IMR-90 (cell line): ENCODE data around the gene ATG2A. TPM values are rescaled to one million over a fixed set of nuclear protein-coding genes. Genes with fewer than 3 reads are reported as not detected.

Experiments
- ATAC-seq: fragments of 200-7000 bp; cut with Tn5 transposase; 2 replicates; pipeline ENCODE4 v1.9.1; 2020; ENCODE audit warnings: low read depth, mild to moderate bottlenecking, moderate library complexity
- BruUV-seq: library from RNA; stranded (reverse); fragments of 400-500 nt; replicated peaks from 2 replicates; lab custom pipeline; 2021; lab: Mats Ljungman, UMichigan
- CTCF ChIA-PET: fragments of 300-600 bp; formaldehyde crosslinking; extraction: SDS; loops from one replicate; lab custom pipeline; 2021; ENCODE audit warnings: antibody characterized with exemption; lab: Yijun Ruan, JAX
- POLR2A ChIA-PET: fragments of 300-600 bp; sonication (Branson Sonifier 250); formaldehyde crosslinking; loops from one replicate; lab custom pipeline; 2022; ENCODE audit warnings: antibody characterized with exemption; ENCODE audit not compliant: unreplicated experiment; lab: Charles Lee
- DNase-seq: peaks from one replicate; pipeline ENCODE4 v3.0.0; 2013
- H2AFZ ChIP-seq: replicated peaks from 2 replicates; pipeline ENCODE3; 2013; ENCODE audit warnings: low read length, mild to moderate bottlenecking; ENCODE audit not compliant: poor library complexity
- H2AK5ac ChIP-seq: 2 replicates; pipeline ENCODE4 v1.6.1; 2013; ENCODE audit warnings: low read depth, low read length, inconsistent platforms
- H2AK9ac ChIP-seq: replicated peaks from 2 replicates; pipeline ENCODE3; 2013; ENCODE audit warnings: mild to moderate bottlenecking, low read depth, low read length, moderate library complexity; ENCODE audit not compliant: poor library complexity
- H2BK120ac ChIP-seq: 2 replicates; pipeline ENCODE4 v1.6.1; 2013; ENCODE audit warnings: low read depth, low read length, inconsistent platforms
- H2BK15ac ChIP-seq: 3 replicates; pipeline ENCODE4 v1.6.1; 2013; ENCODE audit warnings: low read depth, low read length, inconsistent platforms
- H2BK20ac ChIP-seq: 2 replicates; pipeline ENCODE4 v1.6.1; 2013; ENCODE audit warnings: low read depth, mild to moderate bottlenecking, inconsistent platforms, low read length, moderate library complexity
- H2BK5ac ChIP-seq: 2 replicates; pipeline ENCODE4 v1.6.1; 2013; ENCODE audit warnings: mild to moderate bottlenecking, low read depth, low read length, inconsistent platforms; ENCODE audit not compliant: poor library complexity, severe bottlenecking
- H3K14ac ChIP-seq: replicated peaks from 2 replicates; pipeline ENCODE4 v1.6.1; 2013; ENCODE audit warnings: low read depth, low read length, inconsistent platforms
- H3K18ac ChIP-seq: 2 replicates; pipeline ENCODE4 v1.6.1; 2013; ENCODE audit warnings: low read depth, low read length, control low read depth
- H3K23ac ChIP-seq: 2 replicates; pipeline ENCODE4 v1.6.1; 2013; ENCODE audit warnings: low read depth, low read length, inconsistent platforms
- H3K27ac ChIP-seq: 2 replicates; pipeline ENCODE4 v1.5.1; 2013; ENCODE audit warnings: mild to moderate bottlenecking, control low read depth, low read length; ENCODE audit not compliant: insufficient read depth
- H3K27me3 ChIP-seq: 2 replicates; pipeline ENCODE4 v1.6.1; 2013; ENCODE audit warnings: low read length; ENCODE audit not compliant: control insufficient read depth, insufficient read depth
- H3K36me3 ChIP-seq: 2 replicates; pipeline ENCODE4 v1.6.1; 2013; ENCODE audit warnings: low read length, mixed read lengths; ENCODE audit not compliant: control insufficient read depth, insufficient read depth
- H3K4ac ChIP-seq: 2 replicates; pipeline ENCODE4 v1.6.1; 2013; ENCODE audit warnings: low read depth, low read length, inconsistent platforms
- H3K4me1 ChIP-seq: 2 replicates; pipeline ENCODE4 v1.6.1; 2013; ENCODE audit warnings: low read length, mixed read lengths; ENCODE audit not compliant: control insufficient read depth, insufficient read depth
- H3K4me2 ChIP-seq: 2 replicates; pipeline ENCODE4 v1.6.1; 2013; ENCODE audit warnings: low read depth, mild to moderate bottlenecking, control low read depth, low read length, moderate library complexity
- H3K4me3 ChIP-seq: 2 replicates; pipeline ENCODE4 v1.5.1; 2013; ENCODE audit warnings: low read depth, mild to moderate bottlenecking, control low read depth, low read length, moderate library complexity; ENCODE audit not compliant: insufficient read depth
- H3K56ac ChIP-seq: 2 replicates; pipeline ENCODE4 v1.6.1; 2013; ENCODE audit warnings: low read length, inconsistent platforms; ENCODE audit not compliant: insufficient read depth; ENCODE audit errors: extremely low read depth
- H3K79me1 ChIP-seq, 2 experiments: 2 replicates each; pipeline ENCODE4 v1.6.1; 2013; ENCODE audit warnings: low read length in 2 of 2, inconsistent platforms in 1 of 2, low read depth in 1 of 2
- H3K9ac ChIP-seq: 2 replicates; pipeline ENCODE4 v1.6.1; 2013; ENCODE audit warnings: low read depth, low read length, control low read depth
- H3K9me1 ChIP-seq: 2 replicates; pipeline ENCODE4 v1.6.1; 2013; ENCODE audit warnings: low read length, inconsistent platforms; ENCODE audit not compliant: insufficient read depth
- H3K9me3 ChIP-seq: 2 replicates; pipeline ENCODE4 v1.6.1; 2013; ENCODE audit warnings: low read length; ENCODE audit not compliant: control insufficient read depth, insufficient read depth
- H4K20me1 ChIP-seq: 2 replicates; pipeline ENCODE4 v1.6.1; 2013; ENCODE audit warnings: low read length, inconsistent platforms; ENCODE audit not compliant: insufficient read depth
- H4K5ac ChIP-seq: 2 replicates; pipeline ENCODE4 v1.6.1; 2013; ENCODE audit warnings: mild to moderate bottlenecking, low read depth, low read length, control low read depth
- H4K8ac ChIP-seq, 2 experiments: 2 replicates each; pipeline ENCODE4 v1.6.1; 2013; ENCODE audit warnings: low read depth in 2 of 2, low read length in 2 of 2, control low read depth in 1 of 2, inconsistent platforms in 1 of 2
- H4K91ac ChIP-seq: 2 replicates; pipeline ENCODE4 v1.6.1; 2013; ENCODE audit warnings: low read depth, low read length, inconsistent platforms; ENCODE audit not compliant: insufficient read depth
- CTCF ChIP-seq: conservative IDR thresholded peaks from 2 replicates; pipeline ENCODE4 v1.5.1; 2012; ENCODE audit warnings: mild to moderate bottlenecking, low read depth, low read length, improper control_type of control experiment
- MAFK ChIP-seq: IDR thresholded peaks from 2 replicates; pipeline ENCODE4 v1.6.1; 2012; ENCODE audit warnings: low read depth, low read length, improper control_type of control experiment
- POLR2A ChIP-seq: IDR thresholded peaks from 2 replicates; pipeline ENCODE4 v1.6.1; 2012; ENCODE audit warnings: mild to moderate bottlenecking, low read depth, low read length
- WGBS, 2 experiments: methylation state at CpG; one replicate each; pipeline versions ENCODE4 v1.1.5 to v1.1.7; 2013; ENCODE audit warnings: missing lambda C conversion rate in 2 of 2; ENCODE audit not compliant: insufficient read length in 1 of 2; ENCODE audit errors: extremely low coverage in 2 of 2; 5-methylcytosine and 5-hydroxymethylcytosine counted together
- dilution Hi-C: fragments of 300-500 bp; cut with HindIII; formaldehyde crosslinking; loops from one replicate; pipeline ENCODE4 v1.14.3; 2018; ENCODE audit warnings: low sequenced_read_pairs; ENCODE audit not compliant: unreplicated experiment
- in situ Hi-C: fragments of 300-500 bp; cut with MboI; formaldehyde crosslinking; loops from 3 replicates; pipeline ENCODE4 v1.14.3; 2019; ENCODE audit warnings: low sequenced_read_pairs, inconsistent platforms, mixed read lengths
- intact Hi-C: fragments of 100-400 bp; cut with micrococcal nuclease; formaldehyde crosslinking; loops from 2 replicates; pipeline ENCODE4 v1.10.0; 2022
- polyA plus RNA-seq, 3 experiments: library from polyadenylated mRNA; depleted of rRNA; stranded (reverse); fragments of >200 nt; gene quantifications; 2 replicates each; pipeline ENCODE4 v1.2.3, GENCODE V29; 2012; ENCODE audit warnings: low replicate concordance in 1 of 3
- total RNA-seq: library from RNA; depleted of rRNA; stranded (reverse); fragments of >200 nt; gene quantifications from 2 replicates; pipeline ENCODE4 v1.2.3, GENCODE V29; 2012

The ATG2A gene
- total and polyA plus RNA-seq, 2 of the 4 experiments (the other 2 are of a cell fraction) = 3.2 to 10.5 TPM

GRCh38 chr11:64871492-64871891 lies 45.5 kb downstream of the ATG2A start (continued):
- TF ChIP-seq CTCF = no peak

- Histone ChIP-seq H3K27ac (peak overlapping the region; percentile 67), H2BK15ac (no peak overlapping the region), H3K36me3 (peaks cover 38% of the 10 kb centered on the region), H3K4me1 (peaks cover 47% of the 10 kb centered on the region), H3K9me1 (peaks cover 50% of the 10 kb centered on the region), H3K14ac (peak overlapping the region; percentile 39; the same call in 1 of the 2 replicates), H4K8ac (peak overlapping the region in 1 of 2 experiments; percentile 73; a peak in 1 of 4 replicates), H2BK20ac (no peak overlapping the region), H3K4ac (peak overlapping the region; percentile 91), H2BK120ac (peak overlapping the region; percentile 86; the same call in 1 of the 2 replicates), H2AK5ac (peak overlapping the region; percentile 94), H4K5ac (no peak overlapping the region), H3K9ac (no peak overlapping the region), H4K20me1 (peaks cover 84% of the 10 kb centered on the region), H3K9me3 (no peaks in the 10 kb centered on the region), H3K4me3 (no peak overlapping the region), H3K4me2 (peak overlapping the region; percentile 26; the same call in 1 of the 2 replicates), H2AFZ (peak overlapping the region; percentile 74), H3K79me1 (peaks cover 14 to 73% of the 10 kb centered on the region in 2 experiments; a peak in 3 of 4 replicates), H3K56ac (no peak overlapping the region), H2BK5ac (peak overlapping the region; percentile 67), H3K23ac (peak overlapping the region; percentile 94; the same call in 1 of the 2 replicates), H4K91ac (no peak overlapping the region), H3K27me3 (no peaks in the 10 kb centered on the region), H2AK9ac (peak overlapping the region; percentile 85), H3K18ac (no peak overlapping the region)
- WGBS, 2 experiments = 81% methylated on average over 14 of the region's 20 CpGs; no CpG with 5 or more reads in 1 of the 2 experiments
- POLR2A ChIA-PET = no interaction called here
- TF ChIP-seq CTCF = no peak
- 0 out of 2 replicates have a peak, but pooled peaks have one; percentile 0 for TF ChIP-seq POLR2A
- TF ChIP-seq MAFK = no peak
- BruUV-seq = no TSS peak
- intact Hi-C loops = loop anchor here (1.0 kb wide), 1 partner anchor 7 kb away; the partner anchor contains the start of gene EHD1
- dilution Hi-C loops = no loop called here
- CTCF ChIA-PET = interaction anchor here (1.0 kb wide), 1 partner anchor 17 kb away, joined by 3 read pairs; no protein-coding TSS in a partner anchor
- in situ Hi-C loops = no loop called here
- ATAC-seq (no peak), DNase-seq (no peak)
These were observed 46.0 kb downstream of the ATG2A start for GRCh38 chr11:64870893-64871466.
